Psoas muscle (tissue), 8 donors: ENCODE data around the gene RPS24. TPM values are rescaled to one million over a fixed set of nuclear protein-coding genes. Genes with fewer than 3 reads are reported as not detected.
"Not testable (repeated sequence)": the region's sequence is repeated elsewhere in the genome, so short reads cannot be mapped to it uniquely, and the experiment has no call there.

Source experiments
- ATAC-seq, 4 donors: fragments of 200-7000 bp; cut with Tn5 transposase; one replicate each; pipeline ENCODE4 v1.9.1; 2020; ENCODE audit warnings: moderate library complexity in 3 of 4, mild to moderate bottlenecking in 2 of 4
- DNase-seq, 2 donors: peaks; one replicate each; pipeline ENCODE4 v3.0.0-alpha.2; 2020
- H3K27ac ChIP-seq: fragments of 200-600 bp; one replicate; pipeline ENCODE4 v1.8.0; 2022
- H3K27me3 ChIP-seq, 3 donors: fragments of 200-600 bp in 1 of 3; one replicate each; pipeline versions ENCODE4 v1.6.1 to v1.8.0; 2013 to 2022; ENCODE audit warnings: low read length in 2 of 3, mild to moderate bottlenecking in 2 of 3, moderate library complexity in 1 of 3; ENCODE audit not compliant: insufficient read depth in 3 of 3
- H3K36me3 ChIP-seq, 2 donors: fragments of 200-600 bp in 1 of 2; one replicate each; pipeline versions ENCODE4 v1.6.1 to v1.8.0; 2013 to 2022; ENCODE audit warnings: low read depth in 1 of 2, mild to moderate bottlenecking in 1 of 2, moderate library complexity in 1 of 2; ENCODE audit not compliant: insufficient read depth in 1 of 2
- H3K4me1 ChIP-seq: fragments of 200-600 bp; one replicate; pipeline ENCODE4 v1.8.0; 2022
- H3K4me3 ChIP-seq: fragments of 200-600 bp; one replicate; pipeline ENCODE4 v1.8.0; 2022; ENCODE audit warnings: mild to moderate bottlenecking
- H3K9me3 ChIP-seq: fragments of 200-600 bp; one replicate; pipeline ENCODE4 v1.8.0; 2022
- CTCF ChIP-seq: fragments of 200-600 bp; IDR thresholded peaks from one replicate; pipeline ENCODE4 v1.8.0; 2022; ENCODE audit warnings: antibody characterized with exemption
- WGBS, 3 donors: extraction: QIAGEN DNeasy Blood & Tissue Kit; methylation state at CpG; one replicate each; pipeline versions ENCODE4 v1.1.6 to v1.1.7; 2013; 5-methylcytosine and 5-hydroxymethylcytosine counted together
- intact Hi-C, 2 donors: fragments of 100-400 bp; cut with DNase I; formaldehyde crosslinking; loops; one replicate each; pipeline versions ENCODE4 v1.11.0 to v1.14.2; 2022
- polyA plus RNA-seq, 3 donors: library from polyadenylated mRNA; stranded (reverse); fragments of 200-250 nt; gene quantifications; one replicate each; pipeline ENCODE4 v1.2.3, GENCODE V29; 2013
- total RNA-seq, 4 donors: library from RNA; stranded (reverse); fragmentation: NEBNext Ultra II Directional in 2 of 4; extraction: Animal tissue kit (Norgen Biotek cat#: 25700) in 2 of 4; gene quantifications; one replicate each; pipeline versions ENCODE4 v1.2.1 to v1.2.4, GENCODE V29; 2021 to 2023
- donor health status: healthy with polysubstance abuse.
- donor health status: DM: no; HTN: no; CAD: no; lungs with moderate emphysema.
- donor health status: Bipolar disorder and iron deficiency.
- donor health status: healthy.
- donor health status: DM: yes; HTN: yes; CAD: no.
- donor health status: DM: no; HTN: no; CAD: no.
- donor health status: DM: no; HTN: no; CAD: no.
- donor health status: DM: yes; HTN: yes; CAD: no.

The RPS24 gene
- total and polyA plus RNA-seq, 7 donors: 980 to 4,077 (median 1,456) TPM

GRCh38 chr10:78059906-78060702 is 26.4 kb downstream of the RPS24 start:
- H3K36me3 ChIP-seq: no peaks in the 10 kb centered on the region
- TF ChIP-seq CTCF: no peak
- no peak for DNase-seq
- no peak overlapping the region for H3K4me3 ChIP-seq
- H3K4me1 ChIP-seq: no peaks in the 10 kb centered on the region
- H3K9me3 ChIP-seq: no peaks in the 10 kb centered on the region
- no peak overlapping the region for H3K27ac ChIP-seq
- 63 to 69% (median 65%) methylated on average over 12 of the region's 12 CpGs for WGBS, 3 donors
- H3K27me3 ChIP-seq: no peaks in the 10 kb centered on the region
- ATAC-seq: no peak
- intact Hi-C loops: no loop called here

GRCh38 chr10:78062296-78062695 is 28.6 kb downstream of the RPS24 start:
- Histone ChIP-seq H3K9me3 (no peaks in the 10 kb centered on the region), H3K4me1 (no peaks in the 10 kb centered on the region), H3K36me3 (no peaks in the 10 kb centered on the region), H3K27me3 (no peaks in the 10 kb centered on the region), H3K4me3 (no peak overlapping the region), H3K27ac (no peak overlapping the region)
- 72 to 79% (median 72%) methylated on average over 5 of the region's 5 CpGs for WGBS, 3 donors
- ATAC-seq: no peak
- intact Hi-C loops: no loop called here
- TF ChIP-seq CTCF: no peak
- no peak for DNase-seq

- TF ChIP-seq CTCF: no peak
- Histone ChIP-seq H3K9me3 (no peaks in the 10 kb centered on the region), H3K4me3 (no peak overlapping the region), H3K27ac (no peak overlapping the region), H3K36me3 (no peaks in the 10 kb centered on the region), H3K27me3 (no peaks in the 10 kb centered on the region), H3K4me1 (no peaks in the 10 kb centered on the region)
- intact Hi-C loops: no loop called here
- DNase-seq: no peak
- 75 to 92% (median 78%) methylated on average over 2 of the region's 2 CpGs for WGBS, 3 donors
- ATAC-seq: no peak
Measured at GRCh38 chr10:78063236-78063635, 29.6 kb downstream of the RPS24 start.

GRCh38 chr10:78064919-78065318 is 31.3 kb downstream of the RPS24 start:
- DNase-seq, H3K36me3 ChIP-seq, intact Hi-C loops, H3K27ac ChIP-seq, H3K4me3 ChIP-seq, H3K27me3 ChIP-seq, H3K4me1 ChIP-seq, H3K9me3 ChIP-seq, ATAC-seq: not testable (repeated sequence)
- WGBS, 3 donors: no CpG with 5 or more reads among the region's 2 CpGs

- Histone ChIP-seq H3K36me3 (no peaks in the 10 kb centered on the region), H3K27me3 (no peaks in the 10 kb centered on the region), H3K4me1 (no peaks in the 10 kb centered on the region), H3K4me3 (no peak overlapping the region), H3K27ac (no peak overlapping the region), H3K9me3 (no peaks in the 10 kb centered on the region)
- ATAC-seq: no peak
- TF ChIP-seq CTCF: no peak
- intact Hi-C loops: no loop called here
- DNase-seq: no peak
- WGBS, 3 donors: 83 to 86% (median 84%) methylated on average over 2 of the region's 2 CpGs
Measured at GRCh38 chr10:78065611-78066010, 31.9 kb downstream of the RPS24 start.
